ENCODE measurements around the gene RMND1. TPM values are rescaled to one million over a fixed set of nuclear protein-coding genes. Genes with fewer than 3 reads are reported as not detected.
A peak's percentile ranks its signal among the peaks of the same experiment; 100 is the strongest.

The RMND1 gene
- total and polyA plus RNA-seq, 7 donors = 8.0 to 18.3 (median 11.6) TPM

GRCh38 chr6:151399679-151400078 lies 52.2 kb downstream of the RMND1 start:
- DNase-seq = no peak
- ATAC-seq = no peak
- H3K9me3 ChIP-seq = no peaks in the 10 kb centered on the region
- intact Hi-C loops (cut with DNase I) = no loop called here
- H3K27me3 ChIP-seq (ENCODE audit: insufficient read depth in 3 of 3, low read length in 2 of 3) = no peaks in the 10 kb centered on the region
- H3K36me3 ChIP-seq (ENCODE audit: insufficient read depth in 1 of 2, low read depth in 1 of 2) = peaks cover 0 to 13% of the 10 kb centered on the region in 2 donors
- WGBS, 3 donors = 79 to 90% (median 85%) methylated on average over 3 of the region's 3 CpGs
- H3K27ac ChIP-seq = no peak overlapping the region
- peaks cover 22% of the 10 kb centered on the region for H3K4me1 ChIP-seq
- TF ChIP-seq CTCF (IDR thresholded peaks at IDR 0.05) = no peak
- H3K4me3 ChIP-seq = no peak overlapping the region

- Histone ChIP-seq H3K9me3 (no peaks in the 10 kb centered on the region), H3K36me3 (ENCODE audit: insufficient read depth in 1 of 2, low read depth in 1 of 2) (peaks cover 0 to 2% of the 10 kb centered on the region in 2 donors), H3K4me1 (peaks cover 40% of the 10 kb centered on the region), H3K27ac (peak overlapping the region; percentile 100), H3K4me3 (peak overlapping the region; percentile 97), H3K27me3 (ENCODE audit: insufficient read depth in 3 of 3, low read length in 2 of 3) (no peaks in the 10 kb centered on the region)
- ATAC-seq (no peak), DNase-seq (no peak)
- TF ChIP-seq CTCF (IDR thresholded peaks at IDR 0.05) = no peak
- intact Hi-C loops (cut with DNase I) = loop anchor here in 1 of 2 donors (5.0 kb wide), 1 partner anchor 59 kb away; the partner anchor contains the start of gene RMND1
- 25 to 46% (median 30%) methylated on average over 4 of the region's 4 CpGs for WGBS, 3 donors
These were observed 58.5 kb downstream of the RMND1 start for GRCh38 chr6:151393410-151393809.

GRCh38 chr6:151392427-151392826 lies 59.5 kb downstream of the RMND1 start:
- Histone ChIP-seq H3K4me1 (peaks cover 48% of the 10 kb centered on the region), H3K36me3 (ENCODE audit: insufficient read depth in 1 of 2, low read depth in 1 of 2) (peaks cover 0 to 6% of the 10 kb centered on the region in 2 donors), H3K9me3 (no peaks in the 10 kb centered on the region), H3K27me3 (ENCODE audit: insufficient read depth in 3 of 3, low read length in 2 of 3) (no peaks in the 10 kb centered on the region), H3K4me3 (peak overlapping the region; percentile 97), H3K27ac (peak overlapping the region; percentile 100)
- TF ChIP-seq CTCF (IDR thresholded peaks at IDR 0.05) = no peak
- DNase-seq (no peak), ATAC-seq (no peak)
- intact Hi-C loops (cut with DNase I) = loop anchor here in 1 of 2 donors (5.0 kb wide), 1 partner anchor 60 kb away; the partner anchor contains the start of gene RMND1
- 3 to 5% (median 3%) methylated on average over 3 of the region's 3 CpGs for WGBS, 3 donors

GRCh38 chr6:151391471-151392413 lies 60.2 kb downstream of the RMND1 start, which contains the start of gene ZBTB2:
Gene ZBTB2 (minus strand): TSS chr6:151391559. CDS start chr6:151373637, 17,922 bp downstream.
- peak within 1 kb of the TSS; percentile 100 for H3K27ac ChIP-seq
- no peaks in the 10 kb centered on the region for H3K9me3 ChIP-seq
- no peaks in the 10 kb centered on the region for H3K27me3 ChIP-seq (ENCODE audit: insufficient read depth in 3 of 3, low read length in 2 of 3)
- peak within 1 kb of the TSS; percentile 97 for H3K4me3 ChIP-seq
- ATAC-seq (peak; percentile 0 to 41 (median 30)), DNase-seq (peak; percentile 73 to 90)
- TF ChIP-seq CTCF (IDR thresholded peaks at IDR 0.05) = no peak
- WGBS, 3 donors = 1 to 2% (median 1%) methylated on average over 32 to 55 of the region's 57 CpGs
- H3K4me1 ChIP-seq = peaks cover 47% of the 10 kb centered on the region
- intact Hi-C loops (cut with DNase I) = loop anchor here (2.0 to 5.0 kb wide), 2 partner anchors 61 kb away; partner anchors contain the start of gene RMND1 (in 2 of the 2)
- H3K36me3 ChIP-seq (ENCODE audit: insufficient read depth in 1 of 2, low read depth in 1 of 2) = peaks cover 0 to 6% of the 10 kb centered on the region in 2 donors
